Measurements from ENCODE around the gene FHIP1B.
A peak's percentile ranks its signal among the peaks of the same experiment; 100 is the strongest.
"Not testable (repeated sequence)": the region's sequence is repeated elsewhere in the genome, so short reads cannot be mapped to it uniquely, and the experiment has no call there.

Gene FHIP1B

DNA sequence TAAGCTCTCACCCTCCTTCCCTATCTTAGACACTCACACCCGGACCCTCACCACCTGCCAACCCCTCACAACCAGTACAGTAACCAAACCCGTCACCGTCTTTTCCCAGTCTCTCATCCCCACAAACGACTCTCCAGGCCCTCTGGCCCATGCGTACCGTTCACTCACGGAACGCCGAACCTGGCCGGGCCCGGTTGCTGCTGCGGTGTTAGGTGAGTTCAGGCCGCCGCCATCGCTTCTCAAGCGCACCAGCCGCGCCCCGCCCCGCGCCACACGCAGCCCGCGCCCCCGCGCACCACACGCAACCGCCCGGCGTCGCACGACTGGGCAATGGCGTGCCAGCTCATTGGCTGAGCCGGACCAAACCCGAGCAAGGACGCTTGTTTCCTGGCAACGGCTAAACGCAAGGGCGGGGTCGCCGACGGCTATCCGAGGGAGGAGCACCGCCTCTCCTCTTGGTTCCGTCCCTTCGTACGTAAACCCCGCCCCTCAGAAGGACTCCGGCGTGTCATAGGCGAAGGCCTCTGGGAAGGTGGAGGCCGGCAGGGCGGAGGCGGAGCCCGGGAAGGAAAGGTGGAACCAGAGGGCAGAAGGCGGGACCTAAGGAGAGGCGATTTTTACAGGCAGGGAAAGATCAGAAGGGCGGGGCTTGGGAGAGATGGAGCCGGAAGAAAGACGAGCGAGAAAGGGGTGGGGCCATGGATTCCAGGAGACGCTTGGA lies at the start of gene FHIP1B:
TSS of gene FHIP1B (minus strand) at position 250 of the 721 bp plus-strand sequence. CDS start 10,120 bp downstream, outside the sequence.
- DNase-seq, result peak; percentile 99

GRCh38 chr11:6283453-6284023 lies 49.1 kb upstream of the FHIP1B start:
- no peak for DNase-seq

- DNase-seq, result not testable (repeated sequence)
These were observed 46.4 kb upstream of the FHIP1B start for GRCh38 chr11:6280809-6281208.

GRCh38 chr11:6273188-6273587 lies 38.8 kb upstream of the FHIP1B start:
- no peak for DNase-seq

DNA sequence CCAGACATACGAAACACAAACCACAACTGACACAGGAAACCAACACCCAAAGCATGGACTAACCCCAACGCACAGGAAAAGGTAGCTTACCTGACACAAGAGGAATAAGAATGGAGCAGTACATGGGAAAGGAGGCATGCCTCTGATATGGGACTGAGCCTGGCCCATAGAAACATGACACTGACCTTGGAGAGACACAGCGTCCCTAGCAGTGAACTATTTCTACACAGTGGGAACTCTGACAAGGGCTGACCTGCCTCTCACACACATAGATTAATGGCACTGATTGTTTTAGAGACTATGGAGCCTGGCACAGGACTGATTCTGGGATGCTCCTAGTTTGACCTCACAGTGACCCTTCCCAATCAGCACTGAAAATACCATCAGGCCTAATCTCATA lies 37.2 kb upstream of the FHIP1B start:
- no peak for DNase-seq

- DNase-seq, result no peak
These were observed 36.3 kb upstream of the FHIP1B start for GRCh38 chr11:6270584-6271246.

GRCh38 chr11:6269994-6270393 lies 35.6 kb upstream of the FHIP1B start:
- DNase-seq, result no peak

GRCh38 chr11:6268820-6269219 lies 34.4 kb upstream of the FHIP1B start:
- DNase-seq, result no peak

- DNase-seq, result no peak
These were observed 29.2 kb upstream of the FHIP1B start for GRCh38 chr11:6263662-6264061.

GRCh38 chr11:6260207-6260726 lies 25.8 kb upstream of the FHIP1B start:
- no peak for DNase-seq

GRCh38 chr11:6258571-6259081 lies 24.2 kb upstream of the FHIP1B start:
- no peak for DNase-seq

DNA sequence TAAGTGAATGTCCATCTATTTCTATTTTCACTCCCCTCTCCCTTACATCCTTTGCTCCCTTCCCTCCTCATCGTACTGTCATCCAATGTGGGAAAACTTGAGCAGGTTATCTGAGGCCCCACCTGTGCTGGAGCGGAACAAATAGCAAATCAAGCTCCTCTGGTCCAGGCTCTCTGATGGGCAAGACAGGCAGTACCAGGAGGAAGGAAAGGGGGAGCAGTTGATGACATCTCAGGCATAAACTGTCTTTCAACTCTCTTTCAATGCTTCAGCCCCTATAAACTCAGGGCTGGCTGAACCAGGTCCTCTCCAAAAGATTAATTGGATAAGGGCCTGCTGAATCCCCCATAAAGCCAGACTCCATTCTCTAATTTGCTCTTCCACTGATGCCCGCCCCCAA lies 23.7 kb upstream of the FHIP1B start:
- no peak for DNase-seq

- no peak for DNase-seq
These were observed 18.8 kb upstream of the FHIP1B start for GRCh38 chr11:6253197-6253596.

- DNase-seq, result no peak
These were observed 17.6 kb upstream of the FHIP1B start for GRCh38 chr11:6251990-6252473.

DNA sequence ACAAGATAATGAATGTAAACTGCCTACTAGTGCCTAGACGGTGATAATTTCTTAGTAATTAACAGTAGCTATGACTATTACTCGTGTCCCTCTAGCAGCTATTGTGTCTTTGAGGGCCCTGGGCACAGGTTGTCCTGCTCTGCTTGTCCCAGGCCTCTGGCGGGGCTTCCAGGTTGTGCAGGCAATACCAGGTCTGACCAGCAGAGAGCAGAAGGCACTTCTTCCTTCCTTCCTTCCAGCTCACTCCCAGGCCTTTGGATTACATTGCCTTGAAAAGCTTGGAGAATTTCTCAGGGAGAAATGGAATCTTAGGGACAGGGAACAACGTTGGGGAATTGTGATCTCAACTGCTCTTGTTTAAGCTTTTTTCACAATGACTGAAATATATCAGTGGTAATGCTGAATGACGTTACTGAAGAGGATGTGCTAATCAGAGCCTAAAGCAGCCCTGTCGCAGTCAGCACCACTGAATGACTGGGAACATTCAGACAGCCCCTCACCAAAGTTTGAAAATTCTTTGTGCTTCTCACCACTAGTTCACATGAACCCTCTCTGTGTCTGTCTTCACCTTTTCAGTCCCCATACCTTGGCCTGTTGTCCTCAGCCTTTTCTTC lies 16.8 kb upstream of the FHIP1B start:
- DNase-seq, result no peak

DNA sequence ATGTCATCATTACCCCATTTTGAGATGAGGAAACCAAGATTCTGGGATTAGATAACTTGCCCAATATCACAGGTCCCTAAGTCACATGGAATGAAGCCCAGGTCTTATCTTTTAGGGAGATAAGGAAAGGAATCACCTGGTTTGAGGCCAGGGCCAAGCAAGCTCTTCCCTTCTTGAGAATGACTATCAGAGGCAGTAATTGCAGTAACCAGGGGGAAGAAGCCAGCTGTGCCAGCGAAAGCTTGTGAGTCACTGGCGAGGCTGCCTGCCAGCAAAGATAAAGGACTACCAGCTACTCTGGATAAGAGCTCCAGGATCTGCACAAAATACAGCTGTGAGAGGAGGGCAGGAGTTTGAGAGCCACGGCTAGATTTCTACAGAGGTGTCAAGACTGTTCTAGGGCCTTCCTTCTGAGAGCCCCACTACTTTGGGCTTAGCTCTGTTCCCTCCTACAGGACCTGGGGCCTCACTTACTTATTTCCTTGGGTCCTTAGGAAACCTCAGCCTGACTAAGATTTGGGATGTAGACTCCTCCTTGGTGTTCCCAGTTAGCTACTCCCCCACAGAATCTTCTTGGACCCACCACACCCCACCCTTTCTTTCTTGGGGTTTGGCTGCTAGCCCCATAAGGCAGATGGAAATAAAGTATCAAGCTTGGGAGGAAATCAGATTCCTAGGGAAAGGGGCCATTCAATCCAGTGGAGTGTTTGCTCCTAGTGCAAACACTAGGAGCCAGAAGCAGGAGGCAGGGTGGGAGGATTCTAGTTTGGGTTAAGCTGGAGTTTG lies 15.5 kb upstream of the FHIP1B start:
- DNase-seq, result no peak

GRCh38 chr11:6248897-6249296 lies 14.5 kb upstream of the FHIP1B start:
- DNase-seq, result not testable (repeated sequence)

DNA sequence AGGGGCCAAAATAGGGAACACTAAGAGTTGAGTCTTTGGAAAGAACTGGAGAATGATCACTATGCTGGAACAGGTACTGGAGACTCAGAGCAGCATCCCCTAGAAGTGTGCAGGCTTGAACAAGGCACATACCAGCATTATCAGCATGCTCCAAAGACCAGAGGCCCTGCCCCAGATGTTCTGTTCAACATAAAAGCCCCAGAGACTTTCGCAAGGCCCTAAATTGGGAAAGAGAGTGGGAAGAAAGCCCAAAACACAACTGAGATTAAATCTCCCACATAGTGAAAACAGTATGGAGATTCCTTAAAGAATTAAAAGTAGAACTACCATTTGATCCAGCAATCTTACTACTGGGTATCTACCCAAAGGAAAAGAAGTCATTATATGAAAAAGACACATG lies 13.8 kb upstream of the FHIP1B start:
- DNase-seq, result no peak

- DNase-seq, result no peak
These were observed 11.1 kb upstream of the FHIP1B start for GRCh38 chr11:6245536-6245935.

GRCh38 chr11:6241316-6241715 lies 6.9 kb upstream of the FHIP1B start:
- DNase-seq, result no peak

- DNase-seq, result no peak
These were observed 6.3 kb upstream of the FHIP1B start for GRCh38 chr11:6240781-6241180.

- no peak for DNase-seq
These were observed 5.7 kb upstream of the FHIP1B start for GRCh38 chr11:6240139-6240538.

All from NCI-H774 (cell line).